ENCODE results near the gene PHLPP1. TPM values are rescaled to one million over a fixed set of nuclear protein-coding genes. Genes with fewer than 3 reads are reported as not detected.

Gene PHLPP1
- total RNA-seq, 2 donors from 2014 or later = 8.1 to 11.6 TPM

DNA sequence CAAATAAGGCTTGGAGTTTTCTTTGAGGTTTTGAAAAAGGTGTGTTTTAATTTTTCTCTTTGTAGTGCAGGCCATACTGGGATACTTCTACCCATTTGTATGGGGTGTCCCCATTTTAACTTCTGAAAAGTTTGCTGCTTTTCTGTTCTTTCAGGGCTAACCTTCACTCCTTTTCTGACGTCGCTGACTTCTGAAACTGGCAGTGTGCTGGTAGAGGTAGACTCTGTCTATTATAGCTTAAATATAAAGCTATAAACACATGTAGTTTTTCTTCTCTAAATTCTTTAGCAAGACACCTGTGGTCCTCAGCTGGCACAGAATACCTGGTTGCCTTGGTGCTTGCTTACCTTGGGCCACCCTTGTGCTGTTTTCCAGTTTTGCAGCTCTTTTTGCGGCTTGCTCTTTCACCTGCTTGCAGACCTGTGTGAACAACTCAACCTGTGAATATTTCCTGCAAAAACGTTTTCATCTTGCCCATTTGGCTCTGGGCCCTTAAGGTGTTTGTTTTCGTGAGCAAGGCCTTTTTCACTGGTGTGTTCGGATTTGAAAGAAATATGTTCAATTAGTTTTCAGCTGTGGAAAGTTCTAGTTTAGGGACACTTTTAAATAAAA, 42.2 kb downstream of the PHLPP1 start:
- Histone ChIP-seq H3K27me3 (replicated peaks; ENCODE audit: insufficient read depth) (no peaks in the 10 kb centered on the region), H3K4me1 (ENCODE audit: control insufficient read depth in 1 of 2, low read depth in 2 of 2) (peaks cover 0 to 6% of the 10 kb centered on the region in 2 donors), H3K4me3 (no peak overlapping the region), H3K36me3 (no peaks in the 10 kb centered on the region), H3K27ac (no peak overlapping the region), H3K9me3 (no peaks in the 10 kb centered on the region)
- ATAC-seq (ENCODE audit: insufficient number of reproducible peaks, low FRiP score, low read depth) (no peak), DNase-seq (ENCODE audit: low spot score) (no peak)
- TF ChIP-seq, protein P1, sequence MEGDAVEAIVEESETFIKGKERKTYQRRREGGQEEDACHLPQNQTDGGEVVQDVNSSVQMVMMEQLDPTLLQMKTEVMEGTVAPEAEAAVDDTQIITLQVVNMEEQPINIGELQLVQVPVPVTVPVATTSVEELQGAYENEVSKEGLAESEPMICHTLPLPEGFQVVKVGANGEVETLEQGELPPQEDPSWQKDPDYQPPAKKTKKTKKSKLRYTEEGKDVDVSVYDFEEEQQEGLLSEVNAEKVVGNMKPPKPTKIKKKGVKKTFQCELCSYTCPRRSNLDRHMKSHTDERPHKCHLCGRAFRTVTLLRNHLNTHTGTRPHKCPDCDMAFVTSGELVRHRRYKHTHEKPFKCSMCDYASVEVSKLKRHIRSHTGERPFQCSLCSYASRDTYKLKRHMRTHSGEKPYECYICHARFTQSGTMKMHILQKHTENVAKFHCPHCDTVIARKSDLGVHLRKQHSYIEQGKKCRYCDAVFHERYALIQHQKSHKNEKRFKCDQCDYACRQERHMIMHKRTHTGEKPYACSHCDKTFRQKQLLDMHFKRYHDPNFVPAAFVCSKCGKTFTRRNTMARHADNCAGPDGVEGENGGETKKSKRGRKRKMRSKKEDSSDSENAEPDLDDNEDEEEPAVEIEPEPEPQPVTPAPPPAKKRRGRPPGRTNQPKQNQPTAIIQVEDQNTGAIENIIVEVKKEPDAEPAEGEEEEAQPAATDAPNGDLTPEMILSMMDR (IDR thresholded peaks at IDR 0.05) = no peak

DNA sequence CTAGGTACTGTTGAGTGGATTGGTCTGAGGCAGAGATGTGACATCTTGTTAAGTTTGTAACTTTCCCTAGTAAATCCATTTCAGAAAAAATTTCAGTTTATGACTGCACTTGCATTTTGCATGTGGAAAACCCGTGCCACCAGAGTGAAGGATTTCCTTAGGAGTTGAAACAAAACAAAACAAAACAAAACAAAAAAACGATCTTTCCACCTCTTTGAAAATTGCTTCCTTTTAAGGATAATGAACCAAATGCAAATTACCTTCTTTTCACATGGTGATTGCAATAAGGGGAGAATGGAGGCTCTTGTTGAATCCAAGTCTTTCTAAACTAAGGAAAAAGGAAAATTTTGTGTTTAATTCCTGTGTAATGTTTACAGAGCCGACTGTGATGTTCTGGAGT, 43.2 kb downstream of the PHLPP1 start:
- TF ChIP-seq, protein P1 (IDR thresholded peaks at IDR 0.05) = no peak
- no peak for ATAC-seq (ENCODE audit: insufficient number of reproducible peaks, low FRiP score, low read depth)
- Histone ChIP-seq H3K4me1 (ENCODE audit: control insufficient read depth in 1 of 2, low read depth in 2 of 2) (peaks cover 0 to 6% of the 10 kb centered on the region in 2 donors), H3K27me3 (replicated peaks; ENCODE audit: insufficient read depth) (no peaks in the 10 kb centered on the region), H3K9me3 (no peaks in the 10 kb centered on the region), H3K27ac (no peak overlapping the region), H3K36me3 (no peaks in the 10 kb centered on the region), H3K4me3 (no peak overlapping the region)
- DNase-seq (ENCODE audit: low spot score) = no peak

DNA sequence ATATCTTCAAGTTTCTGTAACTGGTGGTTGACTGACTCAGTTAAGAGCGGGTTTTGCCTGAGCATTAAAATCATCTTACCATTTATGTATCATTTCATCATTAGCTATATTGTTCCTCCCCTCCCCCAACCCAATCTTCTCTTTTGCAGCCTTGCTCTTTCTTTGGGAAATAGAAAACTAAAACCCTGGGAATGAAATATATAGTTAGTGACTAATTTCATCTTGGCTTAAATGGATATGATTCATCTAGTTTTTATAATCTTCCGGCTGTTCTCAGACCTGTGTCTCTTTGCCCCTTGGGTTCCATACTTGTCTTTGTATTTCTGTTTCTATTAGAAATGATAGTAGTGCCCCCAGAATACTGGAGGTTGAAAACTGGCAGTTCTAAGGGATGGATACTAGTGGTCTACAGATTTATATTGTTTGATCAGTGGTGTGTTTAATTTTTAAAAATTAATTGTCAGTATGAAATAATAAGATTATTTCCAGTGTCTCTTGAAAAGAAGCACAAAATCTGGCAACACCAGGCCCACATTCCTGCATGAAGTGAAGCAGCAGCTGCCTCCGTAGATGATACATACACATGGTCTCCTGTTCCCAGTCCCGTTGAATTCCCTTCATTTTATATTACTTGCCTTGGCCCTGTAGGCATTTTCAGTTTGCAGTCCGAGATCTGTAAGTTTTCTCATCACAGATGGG, 44.5 kb downstream of the PHLPP1 start:
- Histone ChIP-seq H3K4me3 (no peak overlapping the region), H3K4me1 (ENCODE audit: control insufficient read depth in 1 of 2, low read depth in 2 of 2) (peaks cover 0 to 6% of the 10 kb centered on the region in 2 donors), H3K9me3 (no peaks in the 10 kb centered on the region), H3K36me3 (no peaks in the 10 kb centered on the region), H3K27ac (no peak overlapping the region), H3K27me3 (replicated peaks; ENCODE audit: insufficient read depth) (no peaks in the 10 kb centered on the region)
- TF ChIP-seq, protein P1 (IDR thresholded peaks at IDR 0.05) = no peak
- DNase-seq (ENCODE audit: low spot score) (no peak), ATAC-seq (ENCODE audit: insufficient number of reproducible peaks, low FRiP score, low read depth) (no peak)

DNA sequence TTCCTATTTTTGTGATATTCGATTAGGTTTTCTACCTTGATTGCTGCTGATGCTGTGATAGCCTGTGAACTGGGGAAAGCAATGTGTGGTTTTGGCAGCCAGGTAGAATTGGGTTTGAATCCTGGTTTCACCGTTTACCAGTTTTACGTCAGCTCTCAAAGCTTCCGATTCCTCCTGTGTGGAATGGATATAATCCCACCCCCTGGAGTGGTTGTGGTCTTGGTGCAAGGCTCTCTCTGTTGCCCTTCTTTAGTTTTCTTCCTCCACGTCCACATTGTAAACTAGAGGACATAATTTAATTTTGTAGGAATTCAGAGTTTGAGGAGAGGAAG, 45.0 kb downstream of the PHLPP1 start:
- H3K27me3 ChIP-seq (replicated peaks; ENCODE audit: insufficient read depth) = no peaks in the 10 kb centered on the region
- H3K36me3 ChIP-seq = no peaks in the 10 kb centered on the region
- TF ChIP-seq, protein P1 (IDR thresholded peaks at IDR 0.05) = no peak
- DNase-seq (ENCODE audit: low spot score) (no peak), ATAC-seq (ENCODE audit: insufficient number of reproducible peaks, low FRiP score, low read depth) (no peak)
- peaks cover 0 to 6% of the 10 kb centered on the region in 2 donors for H3K4me1 ChIP-seq (ENCODE audit: control insufficient read depth in 1 of 2, low read depth in 2 of 2)
- H3K27ac ChIP-seq = no peak overlapping the region
- H3K9me3 ChIP-seq = no peaks in the 10 kb centered on the region
- H3K4me3 ChIP-seq = no peak overlapping the region

DNA sequence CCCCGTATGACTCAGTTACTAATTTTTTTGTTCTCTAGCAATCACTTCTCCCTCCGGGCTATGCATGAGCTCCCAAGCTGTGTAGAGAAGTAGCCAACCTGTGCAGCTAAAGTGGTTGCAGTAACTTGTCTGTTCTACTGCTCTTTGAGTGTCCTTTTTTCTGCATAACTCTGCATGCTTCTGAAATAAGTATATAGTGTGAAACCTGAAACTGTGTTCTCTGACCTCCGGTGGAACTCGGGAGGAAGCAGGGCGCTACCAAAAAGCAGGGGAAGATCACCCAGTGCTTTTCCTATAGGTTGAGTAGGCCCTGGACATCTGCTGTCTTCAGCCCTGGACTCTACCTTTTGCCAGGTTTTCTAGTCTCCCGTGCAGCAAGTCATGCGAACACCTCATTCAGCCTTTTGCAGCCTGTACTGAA, 47.8 kb downstream of the PHLPP1 start:
- ATAC-seq (ENCODE audit: insufficient number of reproducible peaks, low FRiP score, low read depth) (no peak), DNase-seq (ENCODE audit: low spot score) (no peak)
- Histone ChIP-seq H3K36me3 (no peaks in the 10 kb centered on the region), H3K4me1 (ENCODE audit: control insufficient read depth in 1 of 2, low read depth in 2 of 2) (peaks cover 10 to 14% of the 10 kb centered on the region in 2 donors), H3K4me3 (no peak overlapping the region), H3K9me3 (no peaks in the 10 kb centered on the region), H3K27me3 (replicated peaks; ENCODE audit: insufficient read depth) (no peaks in the 10 kb centered on the region), H3K27ac (no peak overlapping the region)
- TF ChIP-seq, protein P1 (IDR thresholded peaks at IDR 0.05) = no peak

All from thoracic aorta (tissue), 2 donors.